ENCODE results near the gene TWIST2. TPM values are rescaled to one million over a fixed set of nuclear protein-coding genes. Genes with fewer than 3 reads are reported as not detected.

TWIST2 gene
- total RNA-seq, 1 experiment from 2014 or later = 34.3 TPM

DNA sequence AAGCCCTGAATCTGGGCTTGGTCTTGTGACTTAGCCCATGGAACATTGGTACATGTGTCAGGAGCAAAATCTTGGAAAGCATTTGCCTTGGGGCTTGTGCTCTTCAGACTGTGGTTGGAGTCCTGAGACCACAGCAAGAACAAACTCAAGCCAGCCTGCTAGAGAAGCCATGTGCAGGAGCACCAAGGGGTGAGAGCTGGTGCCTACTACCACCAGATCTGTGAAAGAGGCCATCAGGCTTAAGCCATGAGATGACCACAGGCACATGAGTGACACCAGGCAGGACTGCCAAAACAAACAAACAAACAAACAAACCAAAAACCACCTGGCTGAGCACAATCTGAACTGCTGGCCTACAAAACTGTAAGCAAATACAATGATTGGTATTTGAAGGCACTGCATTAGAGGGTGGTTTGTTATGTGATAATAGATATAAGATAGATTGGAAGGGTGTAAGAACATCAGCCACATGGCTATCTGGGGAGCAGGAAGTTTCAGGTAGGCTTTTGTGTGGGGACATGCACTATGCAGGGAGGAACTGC is 9.0 kb upstream of the TWIST2 start:
- DNase-seq (ENCODE audit: low read depth) = no peak

GRCh38 chr2:238839428-238839827 is 8.5 kb upstream of the TWIST2 start:
- no peak for DNase-seq (ENCODE audit: low read depth)

- DNase-seq (ENCODE audit: low read depth) = no peak
Observed at GRCh38 chr2:238841542-238842164, 6.2 kb upstream of the TWIST2 start.

DNA sequence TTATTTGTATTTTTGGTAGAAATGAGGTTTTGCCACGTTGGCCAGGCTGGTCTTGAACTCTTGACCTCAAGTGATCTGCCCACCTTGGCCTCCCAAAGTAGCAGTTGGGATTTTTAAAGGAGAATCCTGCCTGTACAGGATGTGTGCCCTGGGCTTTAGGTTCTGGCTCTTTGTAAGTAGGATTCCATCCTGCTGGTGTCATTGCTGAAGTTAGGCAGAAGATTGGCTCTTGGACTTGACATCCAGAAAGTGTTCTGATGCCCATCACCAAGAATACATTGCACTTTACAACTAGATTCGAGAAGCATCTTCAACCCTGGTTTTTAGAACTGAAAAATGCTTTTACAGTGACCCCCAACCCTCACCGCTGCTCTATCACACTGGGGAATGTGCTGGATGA is 4.4 kb upstream of the TWIST2 start:
- no peak for DNase-seq (ENCODE audit: low read depth)

DNA sequence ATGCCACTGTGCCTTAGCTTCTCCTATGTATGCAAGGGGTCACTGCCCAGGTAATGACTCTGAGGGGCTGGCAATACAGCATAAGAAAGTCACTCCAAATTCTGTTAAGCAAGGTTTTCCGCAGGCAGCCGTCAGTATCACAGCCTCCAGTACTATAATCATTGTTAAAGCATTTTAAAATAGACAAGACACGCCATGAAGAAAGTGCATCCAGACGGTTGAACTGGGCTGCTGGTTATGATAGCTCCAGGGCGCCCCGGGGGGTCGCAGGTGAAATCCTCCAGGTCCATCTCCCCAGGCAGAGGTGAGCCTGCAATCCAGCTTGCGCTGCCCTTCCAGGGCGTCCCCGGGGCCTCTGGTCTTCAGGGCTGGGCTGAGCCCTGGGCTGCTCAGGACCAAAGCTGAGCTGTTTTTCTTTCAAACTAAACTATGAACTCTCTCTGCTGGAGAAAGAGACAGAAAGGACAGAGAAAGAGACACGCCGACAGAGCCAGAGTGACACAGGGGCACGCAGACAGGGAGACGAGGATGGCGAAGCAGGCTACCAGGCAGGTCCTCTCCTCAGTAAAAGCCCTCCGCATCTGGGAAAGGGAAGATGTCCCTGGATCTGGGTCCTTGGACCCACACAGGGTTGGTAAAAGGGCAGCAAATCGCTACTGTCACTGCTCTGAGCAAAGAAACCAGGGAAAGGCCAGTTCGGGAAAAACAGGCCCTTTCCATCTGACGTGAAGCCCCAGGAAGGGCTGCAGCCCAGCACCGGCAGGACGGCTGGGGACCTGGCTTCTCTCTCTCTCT is 2.1 kb upstream of the TWIST2 start:
- no peak for DNase-seq (ENCODE audit: low read depth)

GRCh38 chr2:238846378-238846627 is 1.6 kb upstream of the TWIST2 start:
- DNase-seq (ENCODE audit: low read depth) = no peak

DNA sequence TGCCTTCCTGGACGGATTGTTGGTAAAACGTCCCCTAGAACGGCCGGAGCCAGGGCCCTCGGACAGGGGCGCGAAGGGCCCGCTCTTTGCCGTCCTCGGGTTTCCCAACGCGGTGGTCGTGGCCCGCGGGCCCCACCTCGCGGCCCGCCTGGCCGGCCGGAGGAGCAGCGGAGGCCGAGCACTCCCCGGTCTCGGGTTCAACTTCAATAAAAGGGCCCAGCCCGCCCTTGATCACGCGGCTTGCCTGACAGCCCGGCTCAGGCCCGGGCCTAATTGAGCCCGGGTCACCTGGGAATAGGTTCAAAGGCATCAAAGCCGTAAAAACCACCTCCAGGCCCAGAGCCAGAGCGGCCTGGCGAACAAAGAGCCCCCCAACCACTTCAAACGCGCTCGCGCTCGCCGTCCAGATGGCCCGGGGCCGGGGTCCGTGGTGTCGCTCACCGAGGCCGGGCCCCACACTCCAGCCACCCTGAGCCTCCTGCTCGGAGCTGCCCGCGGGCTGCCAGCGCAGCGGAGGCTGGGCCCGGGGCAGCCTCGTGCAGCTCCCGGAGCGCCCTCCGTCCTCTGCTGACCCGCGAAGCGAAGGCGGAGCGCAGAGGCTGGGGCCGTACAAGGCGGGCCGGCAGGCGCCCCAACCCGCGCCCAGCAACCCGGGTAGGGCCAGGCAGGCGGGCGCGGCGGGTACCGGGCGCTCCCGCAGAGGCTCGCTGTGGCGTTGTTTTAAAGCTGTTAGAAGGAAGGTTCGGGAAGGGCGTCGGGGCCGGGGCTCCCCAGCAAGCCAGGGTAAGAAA is 1.1 kb upstream of the TWIST2 start:
- DNase-seq (ENCODE audit: low read depth) = no peak

GRCh38 chr2:238847419-238847801 is 475 bp upstream of the TWIST2 start:
- DNase-seq (ENCODE audit: low read depth) = no peak

- no peak for DNase-seq (ENCODE audit: low read depth)
Observed at GRCh38 chr2:238848691-238848975, 748 bp downstream of the TWIST2 start.

DNA sequence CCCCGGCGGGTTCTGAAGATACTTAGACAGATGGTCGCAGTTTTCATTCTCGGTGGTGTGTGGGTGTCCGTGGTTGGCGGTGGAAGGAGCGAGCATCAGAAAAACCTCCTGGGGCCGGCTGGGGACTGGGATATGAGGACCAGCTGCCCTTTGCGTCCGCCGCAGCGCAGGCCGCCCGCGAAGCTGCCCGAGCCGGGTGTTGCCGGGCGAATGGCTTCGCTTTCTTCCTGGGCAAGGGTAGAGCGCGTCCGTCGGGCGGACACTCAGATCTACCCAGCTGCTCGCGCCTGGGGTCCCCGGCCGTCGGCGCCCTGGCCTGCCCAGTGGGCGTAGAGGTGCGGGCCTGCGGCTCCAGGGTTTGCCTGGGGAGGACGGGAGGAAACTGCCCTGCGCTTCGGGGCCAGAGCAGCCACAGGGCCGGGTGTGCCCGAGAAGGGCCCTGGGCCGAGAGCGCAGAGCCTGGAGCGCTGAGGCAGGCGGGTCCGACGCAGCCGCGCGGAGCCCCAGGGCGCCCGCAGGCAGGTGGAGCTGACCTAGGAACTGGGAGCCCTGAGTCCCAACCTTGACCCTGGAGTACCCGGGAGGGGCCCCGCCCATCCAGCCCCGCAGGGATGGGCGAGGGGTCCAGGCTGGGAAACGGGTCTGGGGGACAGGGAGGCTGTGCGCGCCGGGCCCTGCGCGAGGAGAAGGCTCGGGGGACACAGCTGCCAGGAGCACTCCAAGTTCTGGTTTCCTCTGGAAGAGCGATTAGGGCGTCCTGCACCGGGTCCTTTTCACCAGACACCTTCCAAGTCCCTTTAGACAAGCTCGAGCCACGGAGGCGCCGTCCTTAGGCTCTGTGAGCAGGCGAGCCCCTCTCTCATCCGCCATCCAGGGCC is 1.3 kb downstream of the TWIST2 start:
- DNase-seq (ENCODE audit: low read depth) = peak; percentile 23

DNA sequence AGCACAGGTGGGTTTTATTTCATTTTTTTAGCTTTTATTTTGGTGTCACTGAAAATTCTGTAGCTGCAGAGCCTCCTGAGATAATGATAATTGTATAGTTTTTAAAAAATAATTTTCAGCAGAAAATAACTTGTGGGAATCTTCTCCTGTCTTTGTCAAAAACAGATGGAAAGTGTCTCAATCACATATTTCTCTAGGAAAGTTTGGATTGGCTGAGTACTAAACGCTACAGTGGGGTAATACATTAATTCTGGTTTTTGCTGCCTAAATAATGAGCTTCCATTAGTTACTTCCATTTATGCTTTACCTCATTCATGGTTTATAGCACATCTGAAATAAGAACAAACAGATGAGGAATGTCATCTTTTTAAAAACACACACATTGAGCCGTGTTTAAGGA is 2.2 kb downstream of the TWIST2 start:
- DNase-seq (ENCODE audit: low read depth) = no peak

- no peak for DNase-seq (ENCODE audit: low read depth)
Observed at GRCh38 chr2:238851026-238851425, 3.1 kb downstream of the TWIST2 start.

DNA sequence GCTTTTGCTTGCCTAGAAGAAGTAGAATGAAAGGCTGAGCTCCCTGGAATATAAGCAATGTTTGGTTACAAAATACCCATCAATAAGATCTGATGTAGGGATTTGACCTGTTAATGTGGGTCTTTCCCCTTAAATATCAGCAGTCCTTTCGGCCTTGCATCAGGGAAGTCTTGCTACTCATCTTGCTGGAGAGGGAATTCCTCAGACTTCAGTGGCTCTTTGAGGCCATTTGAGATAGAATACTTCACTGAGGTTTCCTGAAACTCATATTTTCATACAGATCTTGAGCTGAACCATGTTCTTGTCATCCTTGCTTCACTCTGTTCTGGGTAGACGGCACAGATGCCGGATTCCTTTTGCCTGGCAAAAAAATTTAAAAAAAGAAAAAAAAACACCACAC is 3.9 kb downstream of the TWIST2 start:
- no peak for DNase-seq (ENCODE audit: low read depth)

DNA sequence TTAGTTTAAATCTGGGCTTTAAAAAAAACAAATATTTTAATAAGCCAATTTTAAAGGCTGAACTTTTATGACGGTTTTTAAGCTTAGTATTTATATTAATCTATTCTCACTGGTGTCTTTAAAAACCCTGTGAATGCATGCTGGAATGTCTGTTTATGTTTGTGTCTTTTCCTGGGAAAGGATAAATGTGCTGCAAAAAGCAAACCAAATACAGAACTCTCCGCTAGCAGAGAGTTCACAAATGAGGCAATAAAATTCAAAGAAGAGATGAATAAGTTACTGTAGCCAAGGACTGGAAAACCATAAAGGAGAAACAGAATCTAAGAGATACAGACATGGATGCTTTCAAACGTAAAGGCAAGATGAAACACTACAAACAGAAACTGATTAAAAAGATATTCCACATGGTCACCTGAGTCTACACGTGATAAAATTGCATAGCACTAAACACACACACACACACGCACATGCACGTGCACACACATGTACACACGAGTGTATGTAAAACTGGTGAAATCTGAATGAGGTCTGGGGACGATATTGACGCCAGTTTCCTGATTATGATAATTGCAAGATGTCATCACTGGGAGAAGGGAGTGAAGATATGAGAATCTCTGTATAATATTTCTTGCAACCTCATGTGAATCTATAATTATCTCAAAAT is 4.5 kb downstream of the TWIST2 start:
- DNase-seq (ENCODE audit: low read depth) = no peak

- DNase-seq (ENCODE audit: low read depth) = no peak
Observed at GRCh38 chr2:238853218-238853617, 5.3 kb downstream of the TWIST2 start.

- DNase-seq (ENCODE audit: low read depth) = no peak
Observed at GRCh38 chr2:238853721-238854120, 5.8 kb downstream of the TWIST2 start.

DNA sequence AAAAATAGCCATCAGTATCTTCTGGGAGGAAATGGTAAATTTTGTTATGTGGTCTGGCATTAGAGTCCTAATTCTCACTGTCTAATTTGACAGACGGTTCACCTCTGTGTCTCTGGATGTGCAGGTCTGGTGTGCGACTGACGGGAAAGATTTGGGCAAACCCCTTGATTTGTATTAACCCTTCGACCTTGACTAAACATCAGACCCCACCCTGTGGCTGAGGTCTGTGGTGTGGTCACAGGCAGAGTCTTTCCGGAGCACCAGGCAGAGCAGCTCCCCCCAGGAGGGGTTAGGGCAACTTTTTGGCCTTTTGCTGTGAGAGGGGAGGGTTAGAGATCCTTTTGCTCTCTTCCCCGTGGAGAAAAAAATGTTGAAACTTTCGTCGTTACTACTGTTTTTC is 6.4 kb downstream of the TWIST2 start:
- no peak for DNase-seq (ENCODE audit: low read depth)

DNA sequence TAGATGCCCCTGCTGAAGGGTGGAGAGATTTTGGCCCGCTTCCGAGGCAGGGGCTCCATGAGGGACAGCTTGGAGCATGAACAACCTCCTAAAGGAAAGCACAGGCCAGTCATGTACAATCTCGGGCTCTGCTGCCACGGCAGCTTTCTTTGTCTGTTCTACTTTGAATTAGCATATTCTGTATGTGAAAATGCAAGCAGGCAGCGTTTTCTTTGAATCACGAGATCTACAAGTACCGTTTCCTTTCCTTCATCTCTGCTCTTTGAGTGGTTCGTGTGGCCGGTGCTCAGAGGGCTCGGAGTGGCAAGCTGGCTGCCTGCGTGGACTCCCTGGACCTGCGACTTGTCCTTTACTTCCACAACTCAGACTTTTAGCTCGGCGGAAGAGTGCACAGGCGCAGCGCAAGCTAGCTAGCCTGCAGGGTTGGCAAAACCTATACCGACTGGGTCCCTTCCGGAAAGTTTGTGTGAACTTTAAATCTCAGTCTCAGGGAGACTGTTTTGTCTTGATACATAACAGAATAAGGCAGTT is 6.9 kb downstream of the TWIST2 start:
- no peak for DNase-seq (ENCODE audit: low read depth)

DNA sequence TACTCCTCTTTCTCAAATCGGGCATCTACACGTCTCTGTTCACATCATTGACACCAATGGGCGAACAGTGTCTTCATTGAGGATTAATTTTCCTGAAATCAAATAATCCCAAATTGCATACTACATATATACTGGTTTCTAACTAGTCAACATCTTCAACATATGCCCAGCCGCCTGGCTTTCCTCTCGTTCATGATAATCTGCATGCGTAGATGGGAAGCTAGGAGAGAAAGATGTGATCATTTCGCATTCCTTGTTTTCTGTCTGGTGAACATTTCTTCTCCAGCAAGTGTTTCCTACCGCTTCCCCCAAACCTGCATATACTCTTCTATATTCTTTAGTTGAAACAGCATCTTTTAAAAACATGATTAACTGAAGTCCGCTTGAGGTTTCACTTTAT is 7.4 kb downstream of the TWIST2 start:
- no peak for DNase-seq (ENCODE audit: low read depth)

- DNase-seq (ENCODE audit: low read depth) = no peak
Observed at GRCh38 chr2:238855891-238856580, 8.2 kb downstream of the TWIST2 start.

Data from Daoy (cell line).